Esophagus (tissue), 2 donors: ENCODE measurements around the gene PLXNA2. TPM values are rescaled to one million over a fixed set of nuclear protein-coding genes. Genes with fewer than 3 reads are reported as not detected.

Experiments used
- H3K27ac ChIP-seq, 2 donors: one replicate each; pipeline ENCODE4 v1.5.1; 2013; ENCODE audit warnings: low read depth in 2 of 2, mild to moderate bottlenecking in 2 of 2, inconsistent platforms in 1 of 2, low read length in 1 of 2, moderate library complexity in 1 of 2
- H3K27me3 ChIP-seq, 2 donors: one replicate each; pipeline ENCODE4 v1.6.1; 2013; ENCODE audit warnings: low read length in 2 of 2, control low read depth in 1 of 2, mild to moderate bottlenecking in 1 of 2; ENCODE audit not compliant: insufficient read depth in 2 of 2, control insufficient read depth in 1 of 2
- H3K36me3 ChIP-seq, 2 donors: one replicate each; pipeline ENCODE4 v1.6.1; 2013; ENCODE audit warnings: low read length in 1 of 2; ENCODE audit not compliant: control insufficient read depth in 2 of 2, insufficient read depth in 2 of 2
- H3K4me1 ChIP-seq, 2 donors: one replicate each; pipeline ENCODE4 v1.6.1; 2013; ENCODE audit warnings: low read length in 1 of 2; ENCODE audit not compliant: control insufficient read depth in 2 of 2, insufficient read depth in 2 of 2
- H3K4me3 ChIP-seq, 2 donors: one replicate each; pipeline ENCODE4 v1.5.1; 2013; ENCODE audit warnings: low read length in 2 of 2, mild to moderate bottlenecking in 2 of 2, low read depth in 1 of 2, moderate library complexity in 1 of 2
- H3K9me3 ChIP-seq, 2 donors: one replicate each; pipeline ENCODE4 v1.6.1; 2013; ENCODE audit warnings: mild to moderate bottlenecking in 2 of 2, low read depth in 1 of 2, low read length in 1 of 2, moderate library complexity in 1 of 2; ENCODE audit not compliant: control insufficient read depth in 2 of 2, insufficient read depth in 1 of 2
- WGBS, 2 donors: extraction: QIAGEN DNeasy Blood & Tissue Kit; methylation state at CpG; one replicate each; pipeline ENCODE4 v1.1.7; 2013; 5-methylcytosine and 5-hydroxymethylcytosine counted together
- polyA plus RNA-seq, 2 donors: library from polyadenylated mRNA; stranded (reverse); fragments of 200-250 nt; gene quantifications; one replicate each; pipeline ENCODE4 v1.2.3, GENCODE V29; 2013
- donor health status: healthy with polysubstance abuse.
- donor health status: Bipolar disorder and iron deficiency.

PLXNA2 gene
- polyA plus RNA-seq, 2 donors: 12.6 to 25.5 TPM

- WGBS, 2 donors: 83 to 84% methylated on average over 3 of the region's 3 CpGs
Observed at GRCh38 chr1:208121813-208122364, 122.3 kb downstream of the PLXNA2 start.

GRCh38 chr1:208120431-208120790 is 123.8 kb downstream of the PLXNA2 start:
- no peak overlapping the region for H3K4me3 ChIP-seq
- no peak overlapping the region for H3K27ac ChIP-seq
- no peaks in the 10 kb centered on the region for H3K9me3 ChIP-seq
- H3K27me3 ChIP-seq: no peaks in the 10 kb centered on the region
- WGBS, 2 donors: 43 to 72% methylated on average over 2 of the region's 2 CpGs
- peaks cover 0 to 14% of the 10 kb centered on the region in 2 donors for H3K36me3 ChIP-seq
- peaks cover 0 to 2% of the 10 kb centered on the region in 2 donors for H3K4me1 ChIP-seq

More at GRCh38 chr1:208121813-208122364, 122.3 kb downstream of the PLXNA2 start:
- H3K27ac ChIP-seq: no peak overlapping the region
- no peak overlapping the region for H3K4me3 ChIP-seq
- no peaks in the 10 kb centered on the region for H3K9me3 ChIP-seq
- peaks cover 0 to 16% of the 10 kb centered on the region in 2 donors for H3K36me3 ChIP-seq
- H3K4me1 ChIP-seq: peaks cover 0 to 2% of the 10 kb centered on the region in 2 donors
- no peaks in the 10 kb centered on the region for H3K27me3 ChIP-seq

GRCh38 chr1:208118841-208119606 is 125.2 kb downstream of the PLXNA2 start:
- H3K27ac ChIP-seq: no peak overlapping the region
- 82 to 83% methylated on average over 11 to 12 of the region's 12 CpGs for WGBS, 2 donors
- H3K4me3 ChIP-seq: no peak overlapping the region
- peaks cover 0 to 16% of the 10 kb centered on the region in 2 donors for H3K36me3 ChIP-seq
- H3K4me1 ChIP-seq: peaks cover 0 to 2% of the 10 kb centered on the region in 2 donors
- H3K9me3 ChIP-seq: no peaks in the 10 kb centered on the region
- no peaks in the 10 kb centered on the region for H3K27me3 ChIP-seq

GRCh38 chr1:208118306-208118705 is 125.9 kb downstream of the PLXNA2 start:
- Histone ChIP-seq H3K27ac (no peak overlapping the region), H3K36me3 (peaks cover 0 to 16% of the 10 kb centered on the region in 2 donors), H3K4me1 (peaks cover 0 to 2% of the 10 kb centered on the region in 2 donors), H3K9me3 (no peaks in the 10 kb centered on the region), H3K4me3 (no peak overlapping the region), H3K27me3 (no peaks in the 10 kb centered on the region)
- 70 to 76% methylated on average over 5 of the region's 5 CpGs for WGBS, 2 donors

- no peak overlapping the region for H3K4me3 ChIP-seq
- no peaks in the 10 kb centered on the region for H3K9me3 ChIP-seq
- H3K27me3 ChIP-seq: no peaks in the 10 kb centered on the region
- H3K4me1 ChIP-seq: peaks cover 0 to 2% of the 10 kb centered on the region in 2 donors
- H3K36me3 ChIP-seq: peaks cover 0 to 16% of the 10 kb centered on the region in 2 donors
- WGBS, 2 donors: 75 to 84% methylated on average over 4 of the region's 4 CpGs
- H3K27ac ChIP-seq: no peak overlapping the region
Observed at GRCh38 chr1:208117826-208118225, 126.4 kb downstream of the PLXNA2 start.

GRCh38 chr1:208117409-208117808 is 126.8 kb downstream of the PLXNA2 start:
- H3K27ac ChIP-seq: no peak overlapping the region
- H3K4me1 ChIP-seq: peaks cover 0 to 2% of the 10 kb centered on the region in 2 donors
- no peak overlapping the region for H3K4me3 ChIP-seq
- WGBS, 2 donors: 68 to 73% methylated on average over 3 of the region's 3 CpGs
- no peaks in the 10 kb centered on the region for H3K27me3 ChIP-seq
- H3K36me3 ChIP-seq: peaks cover 0 to 16% of the 10 kb centered on the region in 2 donors
- no peaks in the 10 kb centered on the region for H3K9me3 ChIP-seq

- Histone ChIP-seq H3K36me3 (peaks cover 0 to 16% of the 10 kb centered on the region in 2 donors), H3K27ac (no peak overlapping the region), H3K4me3 (no peak overlapping the region), H3K9me3 (no peaks in the 10 kb centered on the region), H3K4me1 (peaks cover 0 to 2% of the 10 kb centered on the region in 2 donors), H3K27me3 (no peaks in the 10 kb centered on the region)
- 74 to 80% methylated on average over 7 of the region's 7 CpGs for WGBS, 2 donors
Observed at GRCh38 chr1:208115924-208116640, 128.1 kb downstream of the PLXNA2 start.

GRCh38 chr1:208113011-208113410 is 131.2 kb downstream of the PLXNA2 start:
- Histone ChIP-seq H3K4me1 (peaks cover 0 to 1% of the 10 kb centered on the region in 2 donors), H3K27ac (no peak overlapping the region), H3K4me3 (no peak overlapping the region), H3K27me3 (no peaks in the 10 kb centered on the region), H3K9me3 (no peaks in the 10 kb centered on the region), H3K36me3 (peaks cover 0 to 10% of the 10 kb centered on the region in 2 donors)

GRCh38 chr1:208112401-208112800 is 131.8 kb downstream of the PLXNA2 start:
- Histone ChIP-seq H3K4me1 (peaks cover 0 to 3% of the 10 kb centered on the region in 2 donors), H3K9me3 (no peaks in the 10 kb centered on the region), H3K27me3 (no peaks in the 10 kb centered on the region), H3K36me3 (peaks cover 0 to 9% of the 10 kb centered on the region in 2 donors), H3K4me3 (no peak overlapping the region), H3K27ac (no peak overlapping the region)
- 74 to 82% methylated on average over 4 of the region's 4 CpGs for WGBS, 2 donors
